Karpas-422 (cell line): Measurements from ENCODE around the gene MOCOS. TPM values are rescaled to one million over a fixed set of nuclear protein-coding genes. Genes with fewer than 3 reads are reported as not detected.
"Not testable (repeated sequence)": the region's sequence is repeated elsewhere in the genome, so short reads cannot be mapped to it uniquely, and the experiment has no call there.

Experiments
- DNase-seq: peaks from one replicate; pipeline ENCODE4 v3.0.0-alpha.2; 2015
- H2AFZ ChIP-seq: fragments of 200-600 bp; sonication (generic); 2 replicates; pipeline ENCODE4 v1.6.1; 2014; ENCODE audit warnings: antibody characterized with exemption, low read length, mixed read lengths
- H3K27ac ChIP-seq: fragments of 200-600 bp; sonication (generic); 2 replicates; pipeline ENCODE4 v1.5.1; 2014; ENCODE audit warnings: mild to moderate bottlenecking, low read length, moderate library complexity
- H3K27me3 ChIP-seq: fragments of 200-600 bp; sonication (generic); 2 replicates; pipeline ENCODE4 v1.6.1; 2014; ENCODE audit warnings: low read length, mixed read lengths
- H3K36me3 ChIP-seq: fragments of 200-600 bp; sonication (generic); 2 replicates; pipeline ENCODE4 v1.6.1; 2014; ENCODE audit warnings: low read length, mixed read lengths; ENCODE audit not compliant: insufficient read depth
- H3K4me1 ChIP-seq: fragments of 200-600 bp; sonication (generic); 2 replicates; pipeline ENCODE4 v1.6.1; 2014; ENCODE audit warnings: mild to moderate bottlenecking, low read length, mixed read lengths
- H3K4me2 ChIP-seq: fragments of 200-600 bp; sonication (generic); 2 replicates; pipeline ENCODE4 v1.6.1; 2014; ENCODE audit warnings: low read length, low read depth, mild to moderate bottlenecking; ENCODE audit not compliant: poor library complexity, severe bottlenecking
- H3K4me3 ChIP-seq: fragments of 200-600 bp; sonication (generic); 2 replicates; pipeline ENCODE4 v1.5.1; 2014; ENCODE audit warnings: mild to moderate bottlenecking, antibody characterized with exemption, low read length, mixed read lengths
- H3K79me2 ChIP-seq: fragments of 200-600 bp; sonication (generic); 2 replicates; pipeline ENCODE4 v1.6.1; 2014; ENCODE audit warnings: mild to moderate bottlenecking, low read length, mixed read lengths
- H3K9ac ChIP-seq: fragments of 200-600 bp; sonication (generic); 2 replicates; pipeline ENCODE4 v1.6.0; 2014; ENCODE audit warnings: low read length
- H3K9me2 ChIP-seq: fragments of 200-600 bp; sonication (generic), shearing (Covaris generic); replicated peaks from 2 replicates; pipeline ENCODE4 v1.6.0; 2014; ENCODE audit warnings: mild to moderate bottlenecking, low read length, moderate library complexity; ENCODE audit not compliant: insufficient read depth
- H3K9me3 ChIP-seq: fragments of 300-700, 200-600 bp; sonication (generic); 2 replicates; pipeline ENCODE4 v1.6.1; 2014; ENCODE audit warnings: low read length, mixed read lengths
- H4K20me1 ChIP-seq: fragments of 200-600 bp; sonication (generic); 2 replicates; pipeline ENCODE4 v1.6.1; 2014; ENCODE audit warnings: mild to moderate bottlenecking, antibody characterized with exemption, low read length, low read depth; ENCODE audit not compliant: insufficient read depth
- total RNA-seq: library from RNA; depleted of rRNA; stranded (reverse); fragments of >200 nt; shearing (Covaris generic); gene quantifications from 2 replicates; pipeline ENCODE4 v1.2.3, GENCODE V29; 2014; ENCODE audit warnings: low replicate concordance

MOCOS gene
- total RNA-seq, 1 experiment from 2014 or later: not detected

- H3K4me1 ChIP-seq: no peaks in the 10 kb centered on the region
- no peaks in the 10 kb centered on the region for H4K20me1 ChIP-seq
- no peak overlapping the region for H2AFZ ChIP-seq
- no peaks in the 10 kb centered on the region for H3K9me3 ChIP-seq
- no peaks in the 10 kb centered on the region for H3K9me2 ChIP-seq
- H3K36me3 ChIP-seq: no peaks in the 10 kb centered on the region
- DNase-seq: no peak
- H3K4me3 ChIP-seq: no peak overlapping the region
- H3K27me3 ChIP-seq: no peaks in the 10 kb centered on the region
- no peak overlapping the region for H3K9ac ChIP-seq
- H3K79me2 ChIP-seq: no peaks in the 10 kb centered on the region
- no peak overlapping the region for H3K27ac ChIP-seq
- H3K4me2 ChIP-seq: no peak overlapping the region
Measured at GRCh38 chr18:36214811-36215210, 27.5 kb downstream of the MOCOS start.

GRCh38 chr18:36215577-36215976 lies 28.3 kb downstream of the MOCOS start:
- H3K4me1 ChIP-seq: no peaks in the 10 kb centered on the region
- H3K4me3 ChIP-seq: no peak overlapping the region
- no peak for DNase-seq
- no peaks in the 10 kb centered on the region for H3K36me3 ChIP-seq
- H3K4me2 ChIP-seq: no peak overlapping the region
- no peaks in the 10 kb centered on the region for H3K79me2 ChIP-seq
- H3K27me3 ChIP-seq: no peaks in the 10 kb centered on the region
- no peaks in the 10 kb centered on the region for H4K20me1 ChIP-seq
- H3K9ac ChIP-seq: no peak overlapping the region
- no peaks in the 10 kb centered on the region for H3K9me2 ChIP-seq
- H3K9me3 ChIP-seq: no peaks in the 10 kb centered on the region
- H2AFZ ChIP-seq: no peak overlapping the region
- H3K27ac ChIP-seq: no peak overlapping the region

GRCh38 chr18:36217348-36217747 lies 30.1 kb downstream of the MOCOS start:
- Histone ChIP-seq H3K9ac (no peak overlapping the region), H2AFZ (no peak overlapping the region), H3K9me2 (no peaks in the 10 kb centered on the region), H3K36me3 (no peaks in the 10 kb centered on the region), H3K27ac (no peak overlapping the region), H3K4me1 (no peaks in the 10 kb centered on the region), H3K27me3 (no peaks in the 10 kb centered on the region), H4K20me1 (no peaks in the 10 kb centered on the region), H3K4me3 (no peak overlapping the region), H3K4me2 (no peak overlapping the region), H3K79me2 (no peaks in the 10 kb centered on the region), H3K9me3 (no peaks in the 10 kb centered on the region)
- DNase-seq: no peak

- no peak overlapping the region for H3K4me2 ChIP-seq
Measured at GRCh38 chr18:36229188-36229587, 41.9 kb downstream of the MOCOS start.

GRCh38 chr18:36240510-36240909 lies 53.2 kb downstream of the MOCOS start:
- H3K36me3 ChIP-seq, H3K4me1 ChIP-seq, H3K9ac ChIP-seq, H3K9me3 ChIP-seq, H2AFZ ChIP-seq, H3K4me3 ChIP-seq, DNase-seq, H3K27ac ChIP-seq, H3K79me2 ChIP-seq, H4K20me1 ChIP-seq, H3K4me2 ChIP-seq, H3K9me2 ChIP-seq, H3K27me3 ChIP-seq: not testable (repeated sequence)

More at GRCh38 chr18:36229188-36229587, 41.9 kb downstream of the MOCOS start:
- Histone ChIP-seq H2AFZ (no peak overlapping the region), H4K20me1 (no peaks in the 10 kb centered on the region), H3K27ac (no peak overlapping the region), H3K9ac (no peak overlapping the region), H3K4me3 (no peak overlapping the region), H3K79me2 (no peaks in the 10 kb centered on the region), H3K9me2 (no peaks in the 10 kb centered on the region), H3K4me1 (no peaks in the 10 kb centered on the region), H3K9me3 (peaks cover 10% of the 10 kb centered on the region; the same call in 1 of the 2 replicates), H3K27me3 (no peaks in the 10 kb centered on the region), H3K36me3 (0 out of 2 replicates have a peak, but pooled peaks cover 3% of the 10 kb centered on the region)
- no peak for DNase-seq

- H3K9me3 ChIP-seq: 0 out of 2 replicates have a peak, but pooled peaks cover 3% of the 10 kb centered on the region
- H4K20me1 ChIP-seq: no peaks in the 10 kb centered on the region
- H3K4me3 ChIP-seq: no peak overlapping the region
- no peak overlapping the region for H2AFZ ChIP-seq
- H3K9ac ChIP-seq: no peak overlapping the region
- no peak overlapping the region for H3K27ac ChIP-seq
- H3K27me3 ChIP-seq: no peaks in the 10 kb centered on the region
- H3K79me2 ChIP-seq: no peaks in the 10 kb centered on the region
- no peak for DNase-seq
- no peaks in the 10 kb centered on the region for H3K4me1 ChIP-seq
- H3K4me2 ChIP-seq: no peak overlapping the region
- no peaks in the 10 kb centered on the region; the same call in 1 of the 2 replicates for H3K36me3 ChIP-seq
- H3K9me2 ChIP-seq: no peaks in the 10 kb centered on the region
Measured at GRCh38 chr18:36241831-36242230, 54.5 kb downstream of the MOCOS start.

GRCh38 chr18:36247036-36247435 lies 59.7 kb downstream of the MOCOS start:
- no peak overlapping the region for H3K4me3 ChIP-seq
- H4K20me1 ChIP-seq: no peaks in the 10 kb centered on the region
- H3K9me2 ChIP-seq: no peaks in the 10 kb centered on the region
- H3K79me2 ChIP-seq: no peaks in the 10 kb centered on the region
- H3K9ac ChIP-seq: no peak overlapping the region
- 0 out of 2 replicates have a peak, but pooled peaks cover 3% of the 10 kb centered on the region for H3K9me3 ChIP-seq
- peaks cover 3% of the 10 kb centered on the region; the same call in 1 of the 2 replicates for H3K4me1 ChIP-seq
- no peak for DNase-seq
- H3K27ac ChIP-seq: no peak overlapping the region
- no peak overlapping the region for H2AFZ ChIP-seq
- no peaks in the 10 kb centered on the region; the same call in 1 of the 2 replicates for H3K36me3 ChIP-seq
- H3K27me3 ChIP-seq: no peaks in the 10 kb centered on the region
- no peak overlapping the region for H3K4me2 ChIP-seq

- no peaks in the 10 kb centered on the region for H3K9me2 ChIP-seq
- no peak for DNase-seq
- no peaks in the 10 kb centered on the region for H4K20me1 ChIP-seq
Measured at GRCh38 chr18:36249392-36249791, 62.1 kb downstream of the MOCOS start.

More at GRCh38 chr18:36249392-36249791, 62.1 kb downstream of the MOCOS start:
- Histone ChIP-seq H3K36me3 (no peaks in the 10 kb centered on the region; the same call in 1 of the 2 replicates), H3K27ac (no peak overlapping the region), H2AFZ (no peak overlapping the region), H3K27me3 (no peaks in the 10 kb centered on the region), H3K4me1 (peaks cover 3% of the 10 kb centered on the region; the same call in 1 of the 2 replicates), H3K4me2 (no peak overlapping the region), H3K9ac (no peak overlapping the region), H3K9me3 (0 out of 2 replicates have a peak, but pooled peaks cover 3% of the 10 kb centered on the region), H3K79me2 (no peaks in the 10 kb centered on the region), H3K4me3 (no peak overlapping the region)
